Esophagus muscularis mucosa (tissue), 4 donors: Measurements from ENCODE around the gene CAPZA3.

Experiments used
- EP300 ChIP-seq: sonication (generic); formaldehyde crosslinking; IDR thresholded peaks from one replicate; pipeline ENCODE4 v1.6.1; 2017; ENCODE audit warnings: antibody characterized with exemption
- POLR2A ChIP-seq: fragments of 450-650 bp; IDR thresholded peaks from one replicate; pipeline ENCODE4 v1.6.1; 2017; ENCODE audit warnings: antibody characterized with exemption, moderate library complexity, mild to moderate bottlenecking, low read depth
- POLR2AphosphoS5 ChIP-seq, 2 donors: sonication (generic); formaldehyde crosslinking; IDR thresholded peaks; one replicate each; pipeline ENCODE4 v1.6.1; 2017; ENCODE audit warnings: antibody characterized with exemption in 2 of 2
- TF ChIP-seq, protein P1 (sequence below), 3 experiments: fragments of 200-600 bp in 2 of 3; fragments of 450-650 bp in 1 of 3; sonication (generic) in 2 of 3; IDR thresholded peaks; one replicate each; pipeline ENCODE4 v1.5.1; 2017 to 2019; ENCODE audit warnings: antibody characterized with exemption in 3 of 3, mild to moderate bottlenecking in 2 of 3, moderate library complexity in 1 of 3

- TF ChIP-seq POLR2A (no peak), POLR2AphosphoS5 (IDR thresholded peaks at IDR 0.05) (no peak), EP300 (no peak)
- TF ChIP-seq, protein P1, sequence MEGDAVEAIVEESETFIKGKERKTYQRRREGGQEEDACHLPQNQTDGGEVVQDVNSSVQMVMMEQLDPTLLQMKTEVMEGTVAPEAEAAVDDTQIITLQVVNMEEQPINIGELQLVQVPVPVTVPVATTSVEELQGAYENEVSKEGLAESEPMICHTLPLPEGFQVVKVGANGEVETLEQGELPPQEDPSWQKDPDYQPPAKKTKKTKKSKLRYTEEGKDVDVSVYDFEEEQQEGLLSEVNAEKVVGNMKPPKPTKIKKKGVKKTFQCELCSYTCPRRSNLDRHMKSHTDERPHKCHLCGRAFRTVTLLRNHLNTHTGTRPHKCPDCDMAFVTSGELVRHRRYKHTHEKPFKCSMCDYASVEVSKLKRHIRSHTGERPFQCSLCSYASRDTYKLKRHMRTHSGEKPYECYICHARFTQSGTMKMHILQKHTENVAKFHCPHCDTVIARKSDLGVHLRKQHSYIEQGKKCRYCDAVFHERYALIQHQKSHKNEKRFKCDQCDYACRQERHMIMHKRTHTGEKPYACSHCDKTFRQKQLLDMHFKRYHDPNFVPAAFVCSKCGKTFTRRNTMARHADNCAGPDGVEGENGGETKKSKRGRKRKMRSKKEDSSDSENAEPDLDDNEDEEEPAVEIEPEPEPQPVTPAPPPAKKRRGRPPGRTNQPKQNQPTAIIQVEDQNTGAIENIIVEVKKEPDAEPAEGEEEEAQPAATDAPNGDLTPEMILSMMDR (IDR thresholded peaks at IDR 0.05), result no peak
Measured at GRCh38 chr12:18718462-18718861, 19.5 kb upstream of the CAPZA3 start.
